ENCODE data around the gene AAK1. TPM values are rescaled to one million over a fixed set of nuclear protein-coding genes. Genes with fewer than 3 reads are reported as not detected.

AAK1 gene
- total and polyA plus RNA-seq, 2 of the 13 experiments (the other 11 are each of a cell fraction or from before 2014, with no cell fraction given) = 9.8 to 10.3 TPM

DNA sequence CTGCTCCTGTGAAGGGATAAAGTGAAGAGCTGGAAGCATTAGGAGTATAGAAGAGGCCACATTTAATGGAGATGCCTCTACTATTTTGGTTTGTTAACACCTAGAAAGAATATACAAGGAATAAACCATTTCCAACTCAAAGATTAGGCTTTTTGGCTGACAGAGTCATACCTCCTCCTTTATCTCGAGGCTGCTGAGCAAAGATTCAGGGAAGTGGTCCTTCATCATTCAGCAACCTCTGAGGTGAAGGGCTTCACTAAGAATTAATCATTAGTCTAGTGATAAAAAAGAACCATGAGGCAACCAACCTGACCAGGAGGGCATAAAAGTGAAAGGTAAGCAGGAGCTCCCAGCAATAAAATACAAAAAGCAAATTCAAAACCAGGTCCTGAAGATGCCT lies 25.8 kb downstream of the AAK1 start:
- DNase-seq (ENCODE audit: low spot score) (no peak), ATAC-seq (no peak), FAIRE-seq (no peak)
- no peak overlapping the region for H3K4me2 ChIP-seq (ENCODE audit: low read depth, low read length)
- no peaks in the 10 kb centered on the region for H4K20me1 ChIP-seq (ENCODE audit: insufficient read depth, low read length)
- no peak for TF ChIP-seq FOXO1 (CRISPR knock-in tag; IDR thresholded peaks at IDR 0.05)
- no peak for TF ChIP-seq RCOR2 (CRISPR knock-in tag; IDR thresholded peaks at IDR 0.05)
- TF ChIP-seq ZNF180 (CRISPR knock-in tag; IDR thresholded peaks at IDR 0.05; ENCODE audit: borderline replicate concordance, low read depth) = no peak
- TF ChIP-seq JUND (CRISPR knock-in tag; IDR thresholded peaks at IDR 0.05) = no peak
- TF ChIP-seq ZNF83 (CRISPR knock-in tag; IDR thresholded peaks at IDR 0.05; ENCODE audit: borderline replicate concordance) = no peak
- TF ChIP-seq, protein P1, sequence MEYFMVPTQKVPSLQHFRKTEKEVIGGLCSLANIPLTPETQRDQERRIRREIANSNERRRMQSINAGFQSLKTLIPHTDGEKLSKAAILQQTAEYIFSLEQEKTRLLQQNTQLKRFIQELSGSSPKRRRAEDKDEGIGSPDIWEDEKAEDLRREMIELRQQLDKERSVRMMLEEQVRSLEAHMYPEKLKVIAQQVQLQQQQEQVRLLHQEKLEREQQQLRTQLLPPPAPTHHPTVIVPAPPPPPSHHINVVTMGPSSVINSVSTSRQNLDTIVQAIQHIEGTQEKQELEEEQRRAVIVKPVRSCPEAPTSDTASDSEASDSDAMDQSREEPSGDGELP (IDR thresholded peaks at IDR 0.05; ENCODE audit: borderline replicate concordance, low read depth) = no peak
- TF ChIP-seq CBX5 (CRISPR knock-in tag; IDR thresholded peaks at IDR 0.05; ENCODE audit: borderline replicate concordance) = no peak
- no peak for TF ChIP-seq U2AF1 (optimal IDR thresholded peaks at IDR 0.05; ENCODE audit: low read depth, low read length)
- TF ChIP-seq NFATC3 (CRISPR knock-in tag; IDR thresholded peaks at IDR 0.05) = no peak
- TF ChIP-seq ZBTB34 (CRISPR knock-in tag; IDR thresholded peaks at IDR 0.05) = no peak
- TF ChIP-seq ATF7-NPFF (CRISPR knock-in tag; IDR thresholded peaks at IDR 0.05; ENCODE audit: low read depth) = no peak
- H3K36me3 ChIP-seq (replicated peaks in 1 of 2; ENCODE audit: control insufficient read depth in 1 of 2, insufficient read depth in 2 of 2, low read length in 2 of 2) = no peaks in the 10 kb centered on the region
- no peaks in the 10 kb centered on the region for H3K9me3 ChIP-seq (ENCODE audit: low read length)
- H3K27ac ChIP-seq (ENCODE audit: extremely low read length, insufficient read depth, low read length) = no peak overlapping the region
- POLR2A ChIA-PET = no interaction called here
- intact Hi-C loops (cut with micrococcal nuclease; ENCODE audit: unreplicated experiment) = no loop called here
- H3K27me3 ChIP-seq (ENCODE audit: control insufficient read depth in 1 of 2, insufficient read depth in 2 of 2, low read length in 2 of 2) = no peaks in the 10 kb centered on the region
- no TSS peak for BruUV-seq (replicated peaks)
- H2AFZ ChIP-seq (ENCODE audit: low read length) = no peak overlapping the region
- WGBS (ENCODE audit: low lambda C conversion rate) = 100% methylated on average over 1 of the region's 1 CpG
- H3K4me3 ChIP-seq (replicated peaks in 1 of 3; ENCODE audit: insufficient read depth in 1 of 3, low read depth in 2 of 3, low read length in 3 of 3) = no peak overlapping the region
- H3K9ac ChIP-seq (ENCODE audit: insufficient read depth, low read depth, low read length) = no peak overlapping the region
- H3K4me1 ChIP-seq (ENCODE audit: insufficient read depth, low read length) = peaks cover 13% of the 10 kb centered on the region
- H3K79me2 ChIP-seq (ENCODE audit: insufficient read depth, low read length) = peaks cover 12% of the 10 kb centered on the region
- in situ Hi-C loops (cut with HindIII; ENCODE audit: extremely low pct_ligation_motif_present, low pct_unique_long_range_greater_than_20kb) = no loop called here
- CTCF ChIA-PET (ENCODE audit: low intra/inter-chr PET ratio, low total read pairs) = no interaction called here
